Memory B cell (primary cell): ENCODE results near the gene MAGEA2.
"Not testable (repeated sequence)": the region's sequence is repeated elsewhere in the genome, so short reads cannot be mapped to it uniquely, and the experiment has no call there.

Experiments used
- ATAC-seq: fragments of 150-1000 bp; cut with Tn5 transposase; 2 replicates; pipeline ENCODE4 v1.10.0; 2021; ENCODE audit warnings: low read depth, mild to moderate bottlenecking, moderate library complexity
- DNase-seq, 2 donors: peaks; one replicate each; pipeline ENCODE4 v3.0.0; 2022; ENCODE audit warnings: low spot score in 2 of 2
- H3K27ac Mint-ChIP-seq: one replicate; pipeline ENCODE4 v1.8.0; 2022; ENCODE audit warnings: mild to moderate bottlenecking, moderate library complexity, mixed read lengths
- H3K27me3 Mint-ChIP-seq: one replicate; pipeline ENCODE4 v1.8.0; 2022; ENCODE audit warnings: mixed read lengths
- H3K36me3 Mint-ChIP-seq: one replicate; pipeline ENCODE4 v1.8.0; 2022; ENCODE audit warnings: mild to moderate bottlenecking, mixed read lengths
- H3K4me1 Mint-ChIP-seq: one replicate; pipeline ENCODE4 v1.8.0; 2022; ENCODE audit warnings: mixed read lengths
- H3K4me3 Mint-ChIP-seq: one replicate; pipeline ENCODE4 v1.8.0; 2022; ENCODE audit warnings: mild to moderate bottlenecking, moderate library complexity, mixed read lengths
- H3K9me3 Mint-ChIP-seq: one replicate; pipeline ENCODE4 v1.8.0; 2022; ENCODE audit warnings: mixed read lengths

The MAGEA2 gene

GRCh38 chrX:152753686-152754650, at the start of gene MAGEA2:
TSS of gene MAGEA2 (minus strand) at chrX:152753842. CDS start at chrX:152751363, 2,479 bp downstream.
- DNase-seq, result not testable (repeated sequence)

GRCh38 chrX:152798945-152799344, 45.3 kb upstream of the MAGEA2 start:
- DNase-seq, result no peak
- Mint-ChIP-seq H3K9me3 (no peaks in the 10 kb centered on the region), H3K36me3 (no peaks in the 10 kb centered on the region), H3K4me3 (no peak overlapping the region), H3K27me3 (no peaks in the 10 kb centered on the region), H3K27ac (no peak overlapping the region), H3K4me1 (no peaks in the 10 kb centered on the region)
- no peak for ATAC-seq

More at GRCh38 chrX:152753686-152754650, at the start of gene MAGEA2:
- H3K36me3 Mint-ChIP-seq, H3K27me3 Mint-ChIP-seq, H3K4me3 Mint-ChIP-seq, H3K27ac Mint-ChIP-seq, H3K9me3 Mint-ChIP-seq, H3K4me1 Mint-ChIP-seq, ATAC-seq: not testable (repeated sequence)

- not testable (repeated sequence) for DNase-seq, H3K4me1 Mint-ChIP-seq, H3K27ac Mint-ChIP-seq, H3K36me3 Mint-ChIP-seq, H3K9me3 Mint-ChIP-seq, H3K4me3 Mint-ChIP-seq, ATAC-seq, H3K27me3 Mint-ChIP-seq
Measured at GRCh38 chrX:152787062-152787461, 33.4 kb upstream of the MAGEA2 start.

GRCh38 chrX:152769549-152770289, 16.1 kb upstream of the MAGEA2 start, which contains the start of gene MAGEA6:
TSS of gene MAGEA6 (minus strand) at chrX:152769689. CDS start at chrX:152767650, 2,039 bp downstream.
- H3K36me3 Mint-ChIP-seq, H3K9me3 Mint-ChIP-seq, ATAC-seq, H3K4me1 Mint-ChIP-seq, H3K27me3 Mint-ChIP-seq, H3K4me3 Mint-ChIP-seq, H3K27ac Mint-ChIP-seq, DNase-seq: not testable (repeated sequence)

- not testable (repeated sequence) for H3K4me3 Mint-ChIP-seq, H3K36me3 Mint-ChIP-seq, H3K9me3 Mint-ChIP-seq, H3K27ac Mint-ChIP-seq, H3K27me3 Mint-ChIP-seq, ATAC-seq, H3K4me1 Mint-ChIP-seq, DNase-seq
Measured at GRCh38 chrX:152766562-152766961, 12.9 kb upstream of the MAGEA2 start.

- DNase-seq, H3K27me3 Mint-ChIP-seq, H3K9me3 Mint-ChIP-seq, ATAC-seq, H3K4me1 Mint-ChIP-seq, H3K36me3 Mint-ChIP-seq, H3K27ac Mint-ChIP-seq, H3K4me3 Mint-ChIP-seq: not testable (repeated sequence)
Measured at GRCh38 chrX:152761582-152761981, 7.9 kb upstream of the MAGEA2 start.

- not testable (repeated sequence) for H3K9me3 Mint-ChIP-seq, H3K27me3 Mint-ChIP-seq, H3K27ac Mint-ChIP-seq, H3K36me3 Mint-ChIP-seq, H3K4me1 Mint-ChIP-seq, H3K4me3 Mint-ChIP-seq, DNase-seq, ATAC-seq
Measured at GRCh38 chrX:152759544-152759943, 5.9 kb upstream of the MAGEA2 start.

GRCh38 chrX:152758918-152759317, 5.3 kb upstream of the MAGEA2 start, which contains the start of gene CSAG3:
TSS of gene CSAG3 (plus strand) at chrX:152759218.
- H3K9me3 Mint-ChIP-seq, DNase-seq, H3K27me3 Mint-ChIP-seq, H3K36me3 Mint-ChIP-seq, H3K27ac Mint-ChIP-seq, ATAC-seq, H3K4me1 Mint-ChIP-seq, H3K4me3 Mint-ChIP-seq: not testable (repeated sequence)

GRCh38 chrX:152754871-152755270, 1.2 kb upstream of the MAGEA2 start:
- not testable (repeated sequence) for ATAC-seq, DNase-seq

GRCh38 chrX:152738560-152738959, 15.1 kb downstream of the MAGEA2 start:
- Mint-ChIP-seq H3K36me3 (no peaks in the 10 kb centered on the region), H3K27me3 (peaks cover 3% of the 10 kb centered on the region), H3K9me3 (no peaks in the 10 kb centered on the region), H3K27ac (no peak overlapping the region), H3K4me1 (no peaks in the 10 kb centered on the region), H3K4me3 (no peak overlapping the region)
- no peak for ATAC-seq
- DNase-seq, result no peak

More at GRCh38 chrX:152754871-152755270, 1.2 kb upstream of the MAGEA2 start:
- not testable (repeated sequence) for H3K36me3 Mint-ChIP-seq, H3K27me3 Mint-ChIP-seq, H3K27ac Mint-ChIP-seq, H3K4me1 Mint-ChIP-seq, H3K9me3 Mint-ChIP-seq, H3K4me3 Mint-ChIP-seq

- not testable (repeated sequence) for H3K9me3 Mint-ChIP-seq, ATAC-seq, H3K4me1 Mint-ChIP-seq, DNase-seq, H3K27me3 Mint-ChIP-seq, H3K36me3 Mint-ChIP-seq, H3K27ac Mint-ChIP-seq, H3K4me3 Mint-ChIP-seq
Measured at GRCh38 chrX:152736528-152736927, 17.1 kb downstream of the MAGEA2 start.

- H3K4me3 Mint-ChIP-seq, result no peak overlapping the region
- no peaks in the 10 kb centered on the region for H3K4me1 Mint-ChIP-seq
- no peaks in the 10 kb centered on the region for H3K27me3 Mint-ChIP-seq
- no peaks in the 10 kb centered on the region for H3K36me3 Mint-ChIP-seq
- DNase-seq (no peak), ATAC-seq (no peak)
- no peak overlapping the region for H3K27ac Mint-ChIP-seq
- H3K9me3 Mint-ChIP-seq, result no peaks in the 10 kb centered on the region
Measured at GRCh38 chrX:152735860-152736511, 17.7 kb downstream of the MAGEA2 start.

GRCh38 chrX:152735101-152735500, 18.5 kb downstream of the MAGEA2 start:
- Mint-ChIP-seq H3K36me3 (no peaks in the 10 kb centered on the region), H3K9me3 (no peaks in the 10 kb centered on the region), H3K4me3 (no peak overlapping the region), H3K4me1 (no peaks in the 10 kb centered on the region), H3K27me3 (no peaks in the 10 kb centered on the region), H3K27ac (no peak overlapping the region)
- ATAC-seq (no peak), DNase-seq (no peak)
